WTC11 (cell line): Measurements from ENCODE around the gene SURF1.

ENCODE experiments used
- CTCF ChIP-seq: fragments of 200-600 bp; IDR thresholded peaks from 2 replicates; pipeline ENCODE4 v1.8.0; 2022; ENCODE audit warnings: antibody characterized with exemption
- ERG ChIP-seq: fragments of 250-450 bp; sonication (Bioruptor Pico); IDR thresholded peaks from 2 replicates; pipeline ENCODE4 v1.8.0; 2021; ENCODE audit warnings: mild to moderate bottlenecking
- MAX ChIP-seq: sonication (generic); formaldehyde crosslinking; IDR thresholded peaks from 2 replicates; pipeline ENCODE4 v1.8.0; 2022; ENCODE audit warnings: mild to moderate bottlenecking, missing genetic modification reagents
- USF2 ChIP-seq: sonication (generic); formaldehyde crosslinking; IDR thresholded peaks from 2 replicates; pipeline ENCODE4 v1.8.1; 2023; ENCODE audit warnings: mild to moderate bottlenecking, missing genetic modification reagents, moderate library complexity
- ZBTB21 ChIP-seq: sonication (generic); formaldehyde crosslinking; IDR thresholded peaks from 2 replicates; pipeline ENCODE4 v1.8.1; 2023; ENCODE audit warnings: mild to moderate bottlenecking, missing genetic modification reagents, borderline replicate concordance
- ZNF512 ChIP-seq: sonication (generic); formaldehyde crosslinking; IDR thresholded peaks from 2 replicates; pipeline ENCODE4 v1.8.1; 2022; ENCODE audit warnings: missing genetic modification reagents, borderline replicate concordance

- no peak for TF ChIP-seq USF2 (CRISPR knock-in tag)
- no peak for TF ChIP-seq CTCF
- no peak for TF ChIP-seq MAX (CRISPR knock-in tag)
- TF ChIP-seq ZBTB21 (CRISPR knock-in tag) = no peak
- TF ChIP-seq ERG (CRISPR knock-in tag) = no peak
- TF ChIP-seq ZNF512 (CRISPR knock-in tag) = no peak
These were observed 14.2 kb downstream of the SURF1 start for GRCh38 chr9:133342069-133342406.
